HCT116 (cell line): ENCODE results near the gene SH3D19. TPM values are rescaled to one million over a fixed set of nuclear protein-coding genes. Genes with fewer than 3 reads are reported as not detected.
A peak's percentile ranks its signal among the peaks of the same experiment; 100 is the strongest.

Source experiments
- ATAC-seq: fragments of 200-7000 bp; cut with Tn5 transposase; 2 replicates; pipeline ENCODE4 v1.9.1; 2020; ENCODE audit warnings: mild to moderate bottlenecking, moderate library complexity
- BruUV-seq: library from RNA; stranded (reverse); fragments of 400-500 nt; replicated peaks from 2 replicates; lab custom pipeline; 2021; lab: Mats Ljungman, UMichigan
- CTCF ChIA-PET: fragments of 300-600 bp; sonication (Branson Sonifier 250); formaldehyde crosslinking; loops from one replicate; lab custom pipeline; 2021; ENCODE audit warnings: antibody characterized with exemption; lab: Charles Lee
- POLR2A ChIA-PET: fragments of 300-600, 350-600 bp; sonication (Branson Sonifier 250); formaldehyde crosslinking; loops from one replicate; lab custom pipeline; 2021; ENCODE audit warnings: antibody characterized with exemption; lab: Charles Lee
- RAD21 ChIA-PET, 2 experiments: fragments of 300-600 bp; sonication (Branson Sonifier 250); formaldehyde crosslinking; loops; one replicate each; lab custom pipeline; 2023; ENCODE audit warnings: low total read pairs in 2 of 2; ENCODE audit not compliant: uncharacterized antibody in 2 of 2, unreplicated experiment in 2 of 2, low non-redundant PET in 1 of 2; lab: Charles Lee
- DNase-seq: peaks from one replicate; pipeline ENCODE4 v3.0.0-alpha.2; 2010; ENCODE audit warnings: low read depth, low spot score
- H2AFZ ChIP-seq: fragments of 200-600 bp; shearing (Covaris generic), sonication (generic); 2 replicates; pipeline ENCODE4 v1.6.1; 2017; ENCODE audit warnings: low read depth, mixed run types, mixed read lengths, antibody characterized with exemption, low read length; ENCODE audit not compliant: poor library complexity, severe bottlenecking
- H3K27ac ChIP-seq: 2 replicates; pipeline ENCODE4 v1.5.1; 2012; ENCODE audit warnings: low read depth, low read length
- H3K27me3 ChIP-seq: fragments of 200-600 bp; sonication (generic); 2 replicates; pipeline ENCODE4 v1.6.1; 2016; ENCODE audit warnings: mixed run types, low read length, mixed read lengths; ENCODE audit not compliant: insufficient read depth
- H3K36me3 ChIP-seq, 2 experiments: fragments of 200-500 bp in 1 of 2; fragments of 200-600 bp in 1 of 2; sonication (Bioruptor generic) in 1 of 2; sonication (generic) in 1 of 2; 2 replicates each; pipeline versions ENCODE4 v1.5.1 to v1.6.1; 2014 to 2016; ENCODE audit warnings: low read length in 2 of 2, inconsistent platforms in 1 of 2, mixed read lengths in 1 of 2, mixed run types in 1 of 2; ENCODE audit not compliant: insufficient read depth in 2 of 2, control insufficient read depth in 1 of 2
- H3K4me1 ChIP-seq, 2 experiments: fragments of 200-600 bp in 1 of 2; sonication (generic) in 1 of 2; 2 replicates each; pipeline versions ENCODE4 v1.5.1 to v1.6.1; 2012 to 2017; ENCODE audit warnings: low read length in 2 of 2, inconsistent platforms in 1 of 2, mild to moderate bottlenecking in 1 of 2, mixed read lengths in 1 of 2, mixed run types in 1 of 2, moderate library complexity in 1 of 2; ENCODE audit not compliant: insufficient read depth in 2 of 2, control insufficient read depth in 1 of 2
- H3K4me2 ChIP-seq: fragments of 200-600 bp; sonication (generic); 2 replicates; pipeline ENCODE4 v1.6.1; 2017; ENCODE audit warnings: mixed run types, low read length, mixed read lengths
- H3K4me3 ChIP-seq, 2 experiments: fragments of 200-600 bp in 1 of 2; sonication (generic) in 1 of 2; replicated peaks in 1 of 2; 2 replicates each; pipeline ENCODE4 v1.5.1; 2011 to 2016; ENCODE audit warnings: low read length in 2 of 2, control low read depth in 1 of 2, low read depth in 1 of 2, mild to moderate bottlenecking in 1 of 2, mixed read lengths in 1 of 2, mixed run types in 1 of 2
- H3K79me2 ChIP-seq: fragments of 200-600 bp; sonication (generic); 2 replicates; pipeline ENCODE4 v1.6.1; 2017; ENCODE audit warnings: mild to moderate bottlenecking, mixed run types, low read length, moderate library complexity, mixed read lengths; ENCODE audit not compliant: insufficient read depth
- H3K9ac ChIP-seq: fragments of 200-600 bp; sonication (generic); 2 replicates; pipeline ENCODE4 v1.6.1; 2016; ENCODE audit warnings: low read length, mixed read lengths
- H3K9me2 ChIP-seq: fragments of 200-600 bp; sonication (generic), shearing (Covaris generic); 2 replicates; pipeline ENCODE4 v1.6.1; 2017; ENCODE audit warnings: mixed run types, mild to moderate bottlenecking, moderate library complexity; ENCODE audit not compliant: insufficient read depth
- H3K9me3 ChIP-seq, 2 experiments: fragments of 200-500 bp in 1 of 2; fragments of 200-600 bp in 1 of 2; sonication (Bioruptor generic) in 1 of 2; sonication (generic) in 1 of 2; 2 replicates each; pipeline ENCODE4 v1.6.1; 2014 to 2017; ENCODE audit warnings: low read length in 2 of 2, mixed read lengths in 2 of 2, inconsistent platforms in 1 of 2, low read depth in 1 of 2, mild to moderate bottlenecking in 1 of 2, mixed run types in 1 of 2, moderate library complexity in 1 of 2; ENCODE audit not compliant: control insufficient read depth in 1 of 2, insufficient read depth in 1 of 2
- H4K20me1 ChIP-seq: fragments of 200-600 bp; sonication (generic), shearing (Covaris generic); 2 replicates; pipeline ENCODE4 v1.6.1; 2017; ENCODE audit warnings: mixed run types, mild to moderate bottlenecking, moderate library complexity; ENCODE audit not compliant: insufficient read depth
- ELF1 ChIP-seq: IDR thresholded peaks from 2 replicates; pipeline ENCODE4 v1.6.1; 2012; ENCODE audit warnings: low read depth, borderline replicate concordance
- EZH2phosphoT487 ChIP-seq: fragments of 200-600 bp; IDR thresholded peaks from 2 replicates; pipeline ENCODE4 v1.6.1; 2018; ENCODE audit warnings: antibody characterized with exemption, borderline replicate concordance
- POLR2AphosphoS5 ChIP-seq: IDR thresholded peaks from 2 replicates; pipeline ENCODE4 v1.6.1; 2011; ENCODE audit warnings: mild to moderate bottlenecking, low read depth, low read length, moderate library complexity
- SP1 ChIP-seq: IDR thresholded peaks from 2 replicates; pipeline ENCODE4 v1.6.1; 2012; ENCODE audit warnings: low read depth
- TCF7L2 ChIP-seq: IDR thresholded peaks from 2 replicates; pipeline ENCODE4 v1.7.0; 2011; ENCODE audit warnings: borderline replicate concordance, inconsistent platforms; ENCODE audit not compliant: insufficient read depth, insufficient read length; ENCODE audit errors: extremely low read depth
- YY1 ChIP-seq: IDR thresholded peaks from 2 replicates; pipeline ENCODE4 v1.6.1; 2011; ENCODE audit warnings: low read length, low read depth, moderate library complexity, mild to moderate bottlenecking; ENCODE audit not compliant: insufficient replicate concordance; ENCODE audit errors: extremely low read depth
- ZFX ChIP-seq: fragments of 450-650 bp; IDR thresholded peaks from 2 replicates; pipeline ENCODE4 v1.6.1; 2017
- ZNF274 ChIP-seq: fragments of 200-500 bp; sonication (Bioruptor generic); IDR thresholded peaks from 2 replicates; pipeline ENCODE4 v1.6.1; 2014; ENCODE audit warnings: mild to moderate bottlenecking, low read depth, low read length, inconsistent platforms
- intact Hi-C: fragments of 100-400 bp; cut with micrococcal nuclease; formaldehyde crosslinking; loops from 2 replicates; pipeline ENCODE4 v1.10.0; 2022
- total RNA-seq: library from RNA; stranded (reverse); gene quantifications from one replicate; pipeline ENCODE4 v1.2.1, GENCODE V29; 2021; ENCODE audit not compliant: unreplicated experiment
- TF ChIP-seq, protein P1 (sequence below): IDR thresholded peaks from 2 replicates; pipeline ENCODE4 v1.6.1; 2012; ENCODE audit warnings: low read depth
- TF ChIP-seq, protein P2 (sequence below), 3 experiments: fragments of 200-600 bp in 1 of 3; sonication (generic) in 1 of 3; IDR thresholded peaks in 2 of 3; conservative IDR thresholded peaks in 1 of 3; 2 replicates each; pipeline ENCODE4 v1.5.1; 2012 to 2017; ENCODE audit warnings: low read depth in 2 of 3, low read length in 2 of 3, antibody characterized with exemption in 1 of 3, borderline replicate concordance in 1 of 3, control low read depth in 1 of 3, mild to moderate bottlenecking in 1 of 3, mixed read lengths in 1 of 3, mixed run types in 1 of 3, moderate library complexity in 1 of 3; ENCODE audit not compliant: insufficient read depth in 1 of 3
- TF ChIP-seq, protein P3 (sequence below): IDR thresholded peaks from 2 replicates; pipeline ENCODE4 v1.6.1; 2012

The SH3D19 gene
- total RNA-seq, 1 experiment from 2014 or later, result 37.5 TPM

DNA sequence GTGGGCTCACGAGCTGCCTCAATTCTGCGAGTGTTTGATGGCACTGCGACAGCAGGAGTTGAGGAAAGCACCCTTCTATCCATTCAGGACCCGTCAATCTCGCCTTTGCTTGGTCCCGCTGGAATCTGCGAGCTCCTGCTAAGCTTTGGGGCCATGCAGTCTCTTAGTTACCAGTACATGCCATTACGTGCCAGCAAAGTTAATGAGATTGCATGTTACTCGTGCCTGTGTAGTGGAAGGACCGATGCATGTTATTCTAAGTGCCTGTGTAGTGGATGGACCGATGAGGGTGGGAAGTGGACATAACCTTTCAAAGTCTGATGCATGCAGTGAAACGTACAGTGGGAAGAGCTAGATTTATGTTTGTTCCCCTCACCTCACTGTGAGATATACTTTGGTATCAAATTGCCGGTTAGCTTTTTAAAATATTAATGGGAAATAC lies 225.4 kb downstream of the SH3D19 start:
- CTCF ChIA-PET, result no interaction called here
- H2AFZ ChIP-seq, result no peak overlapping the region

DNA sequence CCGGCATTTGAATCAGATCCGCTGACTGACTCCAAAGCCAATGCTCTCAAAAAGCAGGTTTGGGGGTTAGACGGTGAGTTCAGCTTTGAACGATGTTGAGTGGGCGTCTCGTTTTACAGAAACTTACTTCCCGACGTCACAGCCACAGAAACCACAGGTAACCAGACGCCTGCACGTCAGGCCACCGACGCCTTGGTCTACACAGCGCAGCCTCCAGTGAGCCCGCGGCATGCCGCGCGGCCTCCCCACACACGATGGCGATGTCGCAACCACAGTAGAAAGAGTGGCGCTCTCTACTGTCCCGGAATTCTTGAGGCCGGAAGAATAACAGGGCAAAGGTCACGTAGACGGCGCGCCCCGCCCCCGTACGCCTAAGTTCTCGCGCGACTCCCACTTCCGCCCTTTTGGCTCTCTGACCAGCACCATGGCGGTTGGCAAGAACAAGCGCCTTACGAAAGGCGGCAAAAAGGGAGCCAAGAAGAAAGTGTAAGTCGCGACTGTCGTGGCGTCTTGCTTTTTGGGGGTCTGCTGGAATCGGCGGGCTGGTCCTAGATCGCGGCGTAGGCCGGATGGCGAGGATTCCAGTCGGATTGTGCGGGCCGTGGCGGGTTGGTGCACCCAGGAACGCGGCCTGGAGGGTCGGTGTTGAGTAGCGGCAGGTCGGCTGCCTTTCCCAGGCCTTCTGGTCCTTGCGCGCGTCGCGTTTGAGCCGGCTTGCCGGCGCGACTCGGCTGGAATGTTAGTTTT lies 226.0 kb downstream of the SH3D19 start, which contains the start of gene RPS3A:
RPS3A (plus strand) TSS at position 400 of the 747 bp plus-strand sequence; CDS start at position 425, 25 bp downstream.
- intact Hi-C loops, result loop anchor here (1.0 kb wide), 1 partner anchor 83 kb away; no protein-coding TSS in a partner anchor
- Histone ChIP-seq H3K4me1 (peaks cover 3 to 22% of the 10 kb centered on the region in 2 experiments; a peak in 3 of 4 replicates), H2AFZ (peak within 1 kb of the TSS; percentile 56), H3K27me3 (no peaks in the 10 kb centered on the region), H3K9me2 (no peaks in the 10 kb centered on the region), H3K36me3 (peaks cover 26 to 46% of the 10 kb centered on the region in 2 experiments), H3K4me2 (peak within 1 kb of the TSS; percentile 90), H4K20me1 (peaks cover 28% of the 10 kb centered on the region; the same call in 1 of the 2 replicates), H3K4me3 (peak within 1 kb of the TSS; percentile 69 to 95), H3K9me3 (no peaks in the 10 kb centered on the region), H3K9ac (peak within 1 kb of the TSS; percentile 100), H3K27ac (peak within 1 kb of the TSS; percentile 92), H3K79me2 (peaks cover 46% of the 10 kb centered on the region)
- ChIA-PET RAD21 (no interaction called here), POLR2A (no interaction called here), CTCF (no interaction called here)
- peak; percentile 99 for DNase-seq
- peak; percentile 95 for ATAC-seq
- TSS peak; percentile 43 for BruUV-seq
- TF ChIP-seq YY1, result peak; percentile 89
- TF ChIP-seq POLR2AphosphoS5, result peak; percentile 98
- TF ChIP-seq, protein P1, sequence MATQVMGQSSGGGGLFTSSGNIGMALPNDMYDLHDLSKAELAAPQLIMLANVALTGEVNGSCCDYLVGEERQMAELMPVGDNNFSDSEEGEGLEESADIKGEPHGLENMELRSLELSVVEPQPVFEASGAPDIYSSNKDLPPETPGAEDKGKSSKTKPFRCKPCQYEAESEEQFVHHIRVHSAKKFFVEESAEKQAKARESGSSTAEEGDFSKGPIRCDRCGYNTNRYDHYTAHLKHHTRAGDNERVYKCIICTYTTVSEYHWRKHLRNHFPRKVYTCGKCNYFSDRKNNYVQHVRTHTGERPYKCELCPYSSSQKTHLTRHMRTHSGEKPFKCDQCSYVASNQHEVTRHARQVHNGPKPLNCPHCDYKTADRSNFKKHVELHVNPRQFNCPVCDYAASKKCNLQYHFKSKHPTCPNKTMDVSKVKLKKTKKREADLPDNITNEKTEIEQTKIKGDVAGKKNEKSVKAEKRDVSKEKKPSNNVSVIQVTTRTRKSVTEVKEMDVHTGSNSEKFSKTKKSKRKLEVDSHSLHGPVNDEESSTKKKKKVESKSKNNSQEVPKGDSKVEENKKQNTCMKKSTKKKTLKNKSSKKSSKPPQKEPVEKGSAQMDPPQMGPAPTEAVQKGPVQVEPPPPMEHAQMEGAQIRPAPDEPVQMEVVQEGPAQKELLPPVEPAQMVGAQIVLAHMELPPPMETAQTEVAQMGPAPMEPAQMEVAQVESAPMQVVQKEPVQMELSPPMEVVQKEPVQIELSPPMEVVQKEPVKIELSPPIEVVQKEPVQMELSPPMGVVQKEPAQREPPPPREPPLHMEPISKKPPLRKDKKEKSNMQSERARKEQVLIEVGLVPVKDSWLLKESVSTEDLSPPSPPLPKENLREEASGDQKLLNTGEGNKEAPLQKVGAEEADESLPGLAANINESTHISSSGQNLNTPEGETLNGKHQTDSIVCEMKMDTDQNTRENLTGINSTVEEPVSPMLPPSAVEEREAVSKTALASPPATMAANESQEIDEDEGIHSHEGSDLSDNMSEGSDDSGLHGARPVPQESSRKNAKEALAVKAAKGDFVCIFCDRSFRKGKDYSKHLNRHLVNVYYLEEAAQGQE, result no peak
- TF ChIP-seq SP1, result peak; percentile 96
- TF ChIP-seq ZNF274, result no peak
- TF ChIP-seq, protein P2, sequence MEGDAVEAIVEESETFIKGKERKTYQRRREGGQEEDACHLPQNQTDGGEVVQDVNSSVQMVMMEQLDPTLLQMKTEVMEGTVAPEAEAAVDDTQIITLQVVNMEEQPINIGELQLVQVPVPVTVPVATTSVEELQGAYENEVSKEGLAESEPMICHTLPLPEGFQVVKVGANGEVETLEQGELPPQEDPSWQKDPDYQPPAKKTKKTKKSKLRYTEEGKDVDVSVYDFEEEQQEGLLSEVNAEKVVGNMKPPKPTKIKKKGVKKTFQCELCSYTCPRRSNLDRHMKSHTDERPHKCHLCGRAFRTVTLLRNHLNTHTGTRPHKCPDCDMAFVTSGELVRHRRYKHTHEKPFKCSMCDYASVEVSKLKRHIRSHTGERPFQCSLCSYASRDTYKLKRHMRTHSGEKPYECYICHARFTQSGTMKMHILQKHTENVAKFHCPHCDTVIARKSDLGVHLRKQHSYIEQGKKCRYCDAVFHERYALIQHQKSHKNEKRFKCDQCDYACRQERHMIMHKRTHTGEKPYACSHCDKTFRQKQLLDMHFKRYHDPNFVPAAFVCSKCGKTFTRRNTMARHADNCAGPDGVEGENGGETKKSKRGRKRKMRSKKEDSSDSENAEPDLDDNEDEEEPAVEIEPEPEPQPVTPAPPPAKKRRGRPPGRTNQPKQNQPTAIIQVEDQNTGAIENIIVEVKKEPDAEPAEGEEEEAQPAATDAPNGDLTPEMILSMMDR (IDR thresholded peaks at IDR 0.05 in 2 of 3, conservative IDR thresholded peaks at IDR 0.05 in 1 of 3; ENCODE audit: borderline replicate concordance in 1 of 3, insufficient read depth in 1 of 3, low read depth in 2 of 3, low read length in 2 of 3), result peak; percentile 69 to 80 (median 80)
- TF ChIP-seq, protein P3, sequence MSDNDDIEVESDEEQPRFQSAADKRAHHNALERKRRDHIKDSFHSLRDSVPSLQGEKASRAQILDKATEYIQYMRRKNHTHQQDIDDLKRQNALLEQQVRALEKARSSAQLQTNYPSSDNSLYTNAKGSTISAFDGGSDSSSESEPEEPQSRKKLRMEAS, result peak; percentile 95
- TF ChIP-seq EZH2phosphoT487, result no peak
- peak; percentile 98 for TF ChIP-seq ELF1

More for the DNA sequence above, 225.4 kb downstream of the SH3D19 start:
- ChIA-PET POLR2A (no interaction called here), RAD21 (no interaction called here)
- BruUV-seq, result no TSS peak
- peak overlapping the region; percentile 100 for H3K9ac ChIP-seq
- H3K27me3 ChIP-seq, result no peaks in the 10 kb centered on the region
- peak overlapping the region; percentile 90 for H3K4me2 ChIP-seq
- no peak for DNase-seq
- ATAC-seq, result peak; percentile 9
- H3K79me2 ChIP-seq, result peaks cover 46% of the 10 kb centered on the region
- H3K9me3 ChIP-seq, result no peaks in the 10 kb centered on the region
- intact Hi-C loops, result loop anchor here (1.0 kb wide), 1 partner anchor 84 kb away; no protein-coding TSS in a partner anchor
- H3K9me2 ChIP-seq, result no peaks in the 10 kb centered on the region
- peaks cover 3 to 22% of the 10 kb centered on the region in 2 experiments; a peak in 3 of 4 replicates for H3K4me1 ChIP-seq
- peaks cover 26 to 51% of the 10 kb centered on the region in 2 experiments for H3K36me3 ChIP-seq
- peak overlapping the region; percentile 69 to 95 for H3K4me3 ChIP-seq
- TF ChIP-seq SP1 (no peak), TCF7L2 (no peak), ZFX (peak; percentile 61; the same call in 1 of the 2 replicates)
- TF ChIP-seq, all 23 proteins: peak for 1
- H3K27ac ChIP-seq, result peak overlapping the region; percentile 92
- peaks cover 28% of the 10 kb centered on the region; the same call in 1 of the 2 replicates for H4K20me1 ChIP-seq
